SJCRH30 (cell line): Measurements from ENCODE around the gene CHRNA1. TPM values are rescaled to one million over a fixed set of nuclear protein-coding genes. Genes with fewer than 3 reads are reported as not detected.

ENCODE experiments used
- DNase-seq, 2 experiments: peaks; one replicate each; pipeline ENCODE4 v3.0.0-alpha.2; 2015 to 2020
- H3K27ac ChIP-seq: fragments of 250-450 bp; sonication (Bioruptor Pico); 2 replicates; pipeline ENCODE4 v1.5.1; 2020; ENCODE audit warnings: mild to moderate bottlenecking, moderate library complexity
- H3K27me3 ChIP-seq: fragments of 250-450 bp; sonication (Bioruptor Pico); 2 replicates; pipeline ENCODE4 v1.5.1; 2020; ENCODE audit warnings: mild to moderate bottlenecking, moderate library complexity
- H3K36me3 ChIP-seq: fragments of 250-450 bp; sonication (Bioruptor Pico); 2 replicates; pipeline ENCODE4 v1.5.1; 2020; ENCODE audit warnings: mild to moderate bottlenecking, moderate library complexity
- H3K4me1 ChIP-seq: fragments of 250-450 bp; sonication (Bioruptor Pico); 2 replicates; pipeline ENCODE4 v1.5.1; 2020; ENCODE audit warnings: mild to moderate bottlenecking, moderate library complexity
- H3K4me3 ChIP-seq: fragments of 250-450 bp; sonication (Bioruptor Pico); 2 replicates; pipeline ENCODE4 v1.5.1; 2020; ENCODE audit warnings: mild to moderate bottlenecking, moderate library complexity
- H3K9me3 ChIP-seq: fragments of 250-450 bp; sonication (Bioruptor Pico); replicated peaks from 2 replicates; pipeline ENCODE4 v1.5.1; 2020; ENCODE audit warnings: mild to moderate bottlenecking, moderate library complexity
- total RNA-seq: library from RNA; depleted of rRNA; stranded (reverse); fragments of >200 nt; shearing (Covaris generic); gene quantifications from 2 replicates; pipeline ENCODE4 v1.2.3, GENCODE V29; 2014; rRNA removed

The CHRNA1 gene
- total RNA-seq, 1 experiment from 2014 or later, result 375 TPM

GRCh38 chr2:174699993-174700766 is 64.1 kb downstream of the CHRNA1 start:
- DNase-seq, result peak; percentile 24 to 80
- no peaks in the 10 kb centered on the region for H3K36me3 ChIP-seq
- no peaks in the 10 kb centered on the region for H3K9me3 ChIP-seq
- H3K4me3 ChIP-seq, result no peak overlapping the region
- H3K27me3 ChIP-seq, result no peaks in the 10 kb centered on the region
- no peaks in the 10 kb centered on the region for H3K4me1 ChIP-seq
- no peak overlapping the region for H3K27ac ChIP-seq

Other genes starting within 250 kb of the CHRNA1 start
- 14.8 and 18.8 TPM in 2 replicates for gene WIPF1, start 166.7 kb downstream of the CHRNA1 start, total RNA-seq
- 66.2 and 71.8 TPM in 2 replicates for gene CHN1, start 240.9 kb upstream of the CHRNA1 start, total RNA-seq